Epithelial cell of proximal tubule (primary cell): ENCODE measurements around the gene PAK5. TPM values are rescaled to one million over a fixed set of nuclear protein-coding genes. Genes with fewer than 3 reads are reported as not detected.

Experiments
- DNase-seq: peaks from one replicate; pipeline ENCODE4 v3.0.0-alpha.2; 2011; ENCODE audit warnings: low read depth
- H3K4me3 ChIP-seq: 2 replicates; pipeline ENCODE4 v1.5.1; 2011; ENCODE audit warnings: low read depth, mild to moderate bottlenecking, low read length
- CTCF ChIP-seq: conservative IDR thresholded peaks from 2 replicates; pipeline ENCODE4 v1.5.1; 2012; ENCODE audit warnings: low read depth, mild to moderate bottlenecking, low read length
- total RNA-seq: library from RNA; depleted of rRNA; stranded (reverse); fragments of >200 nt; gene quantifications from 2 replicates; pipeline ENCODE4 v1.2.3, GENCODE V29; 2015

The PAK5 gene
- total RNA-seq, 1 donor from 2014 or later, result not detected

GRCh38 chr20:9632265-9632664 is 206.6 kb downstream of the PAK5 start:
- H3K4me3 ChIP-seq, result no peak overlapping the region
- no peak for TF ChIP-seq CTCF
- no peak for DNase-seq

GRCh38 chr20:9630554-9630953 is 208.3 kb downstream of the PAK5 start:
- DNase-seq, result no peak
- H3K4me3 ChIP-seq, result no peak overlapping the region
- no peak for TF ChIP-seq CTCF

- H3K4me3 ChIP-seq, result no peak overlapping the region
- TF ChIP-seq CTCF, result no peak
- no peak for DNase-seq
Measured at GRCh38 chr20:9629831-9630230, 209.0 kb downstream of the PAK5 start.

GRCh38 chr20:9628589-9628988 is 210.3 kb downstream of the PAK5 start:
- H3K4me3 ChIP-seq, result no peak overlapping the region
- TF ChIP-seq CTCF, result peak; percentile 9
- no peak for DNase-seq

GRCh38 chr20:9628141-9628540 is 210.7 kb downstream of the PAK5 start:
- DNase-seq, result no peak
- H3K4me3 ChIP-seq, result no peak overlapping the region
- no peak for TF ChIP-seq CTCF

- no peak for TF ChIP-seq CTCF
- no peak for DNase-seq
Measured at GRCh38 chr20:9627219-9627618, 211.7 kb downstream of the PAK5 start.

GRCh38 chr20:9626357-9626756 is 212.5 kb downstream of the PAK5 start:
- DNase-seq, result no peak

More at GRCh38 chr20:9627219-9627618, 211.7 kb downstream of the PAK5 start:
- no peak overlapping the region for H3K4me3 ChIP-seq

More at GRCh38 chr20:9626357-9626756, 212.5 kb downstream of the PAK5 start:
- TF ChIP-seq CTCF, result no peak
- no peak overlapping the region for H3K4me3 ChIP-seq
